SKM-1 treated with dmso at 0.1 percent for 144 hours (cell line): Measurements from ENCODE around the gene TNFRSF25.
"Not testable (repeated sequence)": the region's sequence is repeated elsewhere in the genome, so short reads cannot be mapped to it uniquely, and the experiment has no call there.

Experiments used
- DNase-seq: peaks from one replicate; lab custom pipeline; 2025; ENCODE audit not compliant: unreplicated experiment; lab: John Stamatoyannopoulos, UW

Gene TNFRSF25

DNA sequence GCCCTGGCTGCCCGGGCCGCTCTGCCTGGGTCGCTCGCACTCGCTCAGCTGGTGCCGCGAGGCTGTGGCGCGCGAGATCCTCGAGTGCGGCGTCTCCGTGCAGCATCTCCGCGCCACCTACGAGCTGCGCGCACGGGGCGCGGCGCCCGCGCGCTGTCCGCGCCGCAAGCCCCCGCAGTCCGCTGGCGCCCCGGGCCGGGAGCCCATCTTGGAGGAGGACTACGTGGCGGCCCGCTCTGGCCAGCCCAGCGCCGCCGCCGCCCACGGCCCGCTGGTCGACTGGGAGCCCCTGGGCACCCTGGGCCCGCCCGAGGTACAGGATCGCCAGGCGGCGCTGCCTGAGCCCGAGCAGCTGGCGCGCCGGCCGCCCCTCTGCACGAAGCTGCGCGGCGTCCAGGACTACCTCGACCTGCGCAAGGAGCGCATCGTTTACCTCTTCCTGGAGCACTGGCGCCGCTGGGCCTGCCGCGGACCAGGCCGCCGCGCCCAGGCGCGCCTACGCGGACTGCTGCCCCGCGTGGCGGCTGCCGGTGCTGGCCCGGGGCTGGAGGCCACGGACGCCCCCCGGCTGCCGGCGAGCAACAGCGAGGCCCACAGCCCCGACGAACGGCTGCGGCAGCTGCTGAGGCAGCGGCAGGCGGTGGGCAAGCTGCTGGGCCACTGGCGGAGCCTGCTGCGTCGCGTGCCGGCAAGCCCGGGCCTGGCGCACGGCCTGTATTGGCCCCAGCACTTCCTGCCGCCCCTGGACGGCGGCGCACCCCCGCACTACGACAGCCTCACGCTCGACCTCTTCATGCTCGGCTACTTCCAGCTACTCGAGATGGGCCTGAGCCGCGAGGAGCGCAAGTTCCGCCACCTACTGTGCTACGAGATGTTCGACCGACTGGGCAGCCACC, 10.9 kb downstream of the TNFRSF25 start:
- DNase-seq, result no peak

DNA sequence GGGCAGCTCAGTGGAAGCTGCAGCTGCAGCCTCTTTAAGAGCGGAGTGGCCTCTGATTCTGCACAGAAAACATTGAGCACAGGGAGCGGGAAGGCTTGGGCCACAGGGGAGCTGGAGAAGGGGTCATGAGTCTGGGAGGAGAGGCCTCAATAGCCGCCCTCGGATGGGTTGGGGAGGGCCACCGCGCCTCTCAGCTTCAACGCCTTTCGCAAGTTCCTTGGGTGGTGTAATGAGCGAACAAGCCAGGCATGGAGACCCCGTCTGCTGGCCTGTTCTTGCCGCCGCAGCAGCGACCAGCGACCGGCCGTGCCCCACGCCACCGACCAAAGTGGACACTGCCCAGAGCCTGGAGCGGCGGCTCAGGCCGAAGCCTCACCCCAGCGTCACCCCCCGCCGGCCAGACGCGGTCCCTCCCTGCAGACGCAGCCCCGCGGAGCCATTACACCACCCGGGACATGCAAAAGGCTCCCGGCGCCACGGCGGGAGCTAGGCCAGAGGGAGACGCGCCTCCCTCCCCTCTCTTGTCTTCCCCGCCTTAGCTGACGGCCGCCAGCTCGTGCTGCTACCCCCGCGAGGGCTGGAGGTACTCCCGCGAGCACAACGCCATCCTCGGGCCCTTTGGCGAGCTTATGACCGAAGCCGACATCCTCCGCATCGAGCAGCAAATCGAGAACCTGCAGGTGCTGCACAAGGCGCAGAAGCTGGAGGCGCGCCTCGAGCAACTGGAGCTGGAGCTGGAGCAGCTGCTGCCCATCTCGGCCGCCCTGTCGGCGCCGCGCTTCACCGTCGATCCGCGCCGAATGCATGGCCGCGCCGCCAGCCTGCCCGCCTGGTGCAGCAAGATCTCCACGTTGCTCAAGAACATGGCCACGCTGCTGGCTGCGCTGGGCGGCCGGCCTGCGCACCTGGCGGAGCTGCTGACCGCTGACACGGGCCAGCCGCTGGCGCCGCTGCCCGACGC, 11.8 kb downstream of the TNFRSF25 start:
- not testable (repeated sequence) for DNase-seq

DNA sequence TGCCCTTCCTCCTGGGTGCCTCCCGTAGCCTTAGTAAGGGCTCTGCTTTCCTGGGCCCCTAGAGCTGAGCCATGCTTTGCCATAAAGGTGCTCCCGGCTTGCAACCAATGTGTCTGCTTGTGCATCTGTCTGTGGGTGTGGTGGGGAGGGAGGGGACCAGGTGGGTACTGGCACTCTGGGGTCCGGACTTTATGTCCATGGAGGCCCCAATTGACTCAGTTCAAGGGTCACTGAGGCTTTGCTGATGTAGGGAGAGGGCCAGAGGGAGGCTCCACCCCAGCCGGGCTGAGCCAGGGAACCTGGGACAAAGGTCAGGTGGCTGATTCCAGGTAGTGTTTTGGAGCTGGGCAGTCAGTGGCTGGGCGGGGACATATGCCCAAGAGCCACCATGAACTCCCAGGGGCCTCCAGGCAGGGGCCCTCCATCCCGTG, 15.0 kb downstream of the TNFRSF25 start:
- no peak for DNase-seq

DNA sequence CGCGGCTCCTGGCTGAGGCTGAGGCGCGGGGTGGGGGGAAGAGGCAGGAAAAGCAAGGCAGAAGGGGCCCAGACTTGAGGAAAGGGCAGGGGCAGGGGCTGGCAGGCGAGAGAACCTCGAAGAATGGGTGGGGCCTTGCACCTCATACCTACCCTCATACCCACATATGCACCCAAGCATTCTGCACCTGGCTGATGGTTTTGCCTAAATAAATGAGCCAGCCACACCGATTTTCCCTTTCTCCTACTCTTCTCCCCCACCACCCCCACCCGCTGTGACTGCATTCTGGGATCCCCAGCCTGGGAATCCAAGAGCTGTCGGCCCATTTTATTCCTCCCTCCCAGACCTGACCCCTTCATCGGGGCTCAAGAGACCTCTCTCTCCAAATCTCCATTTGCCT, 15.5 kb downstream of the TNFRSF25 start:
- not testable (repeated sequence) for DNase-seq

DNA sequence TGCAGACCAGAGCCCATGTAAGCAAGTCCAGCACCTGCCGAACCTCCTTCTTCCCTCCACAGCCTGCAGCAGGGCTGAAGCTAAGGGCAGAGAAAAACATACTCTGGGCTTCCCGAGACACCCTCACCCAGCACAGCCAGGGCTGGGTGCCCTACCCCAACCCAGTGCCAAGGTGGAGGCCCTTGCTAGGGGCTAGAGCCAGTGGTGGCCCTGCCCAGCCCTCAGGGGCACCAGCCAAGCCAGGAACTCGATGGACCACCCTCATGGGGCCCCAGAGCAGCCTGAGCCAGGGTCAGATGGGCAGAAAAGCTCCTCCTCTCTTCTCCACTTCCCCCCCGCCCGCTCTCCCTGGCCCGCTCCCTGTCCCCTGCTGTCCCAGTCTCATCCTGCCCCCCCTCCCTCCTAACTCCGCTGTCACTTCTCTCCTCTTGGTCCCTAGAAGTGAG, 15.9 kb downstream of the TNFRSF25 start:
- DNase-seq, result no peak

DNA sequence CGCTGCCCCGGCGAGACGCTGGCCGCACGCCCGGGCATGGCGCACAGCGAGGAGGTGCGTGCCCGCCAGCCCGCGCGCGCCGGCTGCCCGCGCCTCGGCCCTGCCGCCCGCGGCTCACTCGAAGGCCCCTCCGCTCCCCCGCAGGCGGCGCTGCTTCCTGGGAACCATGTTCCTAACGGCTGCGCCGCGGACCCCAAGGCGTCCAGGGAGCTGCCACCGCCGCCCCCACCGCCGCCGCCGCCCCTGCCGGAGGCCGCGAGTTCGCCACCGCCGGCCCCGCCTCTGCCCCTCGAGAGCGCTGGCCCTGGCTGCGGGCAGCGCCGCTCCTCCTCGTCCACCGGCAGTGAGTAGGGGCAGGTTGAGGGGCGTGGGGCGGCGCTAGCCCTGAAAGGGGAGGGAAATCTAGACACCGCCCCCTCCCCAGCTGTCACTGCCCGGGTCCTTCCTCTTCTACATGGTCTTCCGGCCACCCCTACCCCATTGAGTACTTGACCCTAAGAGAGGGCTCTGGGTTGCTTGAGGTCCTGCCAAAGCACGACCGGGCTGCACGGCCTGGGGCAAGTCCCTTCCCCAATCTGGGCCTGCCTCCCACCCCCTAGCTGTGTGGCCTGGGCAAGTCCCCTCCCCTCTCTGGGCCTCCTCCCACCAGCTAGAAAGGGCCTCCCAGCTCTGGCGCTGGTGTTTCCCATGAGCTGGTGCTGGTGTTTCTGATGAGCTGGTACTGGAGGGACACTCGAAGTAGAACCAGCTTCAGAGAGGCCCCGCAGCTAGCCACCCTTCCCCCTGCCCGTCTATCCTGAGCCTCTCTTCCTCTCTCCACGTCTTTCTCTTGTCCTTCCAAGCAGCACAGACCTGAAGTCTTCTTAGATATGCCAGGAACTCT, 17.0 kb downstream of the TNFRSF25 start:
- no peak for DNase-seq

DNA sequence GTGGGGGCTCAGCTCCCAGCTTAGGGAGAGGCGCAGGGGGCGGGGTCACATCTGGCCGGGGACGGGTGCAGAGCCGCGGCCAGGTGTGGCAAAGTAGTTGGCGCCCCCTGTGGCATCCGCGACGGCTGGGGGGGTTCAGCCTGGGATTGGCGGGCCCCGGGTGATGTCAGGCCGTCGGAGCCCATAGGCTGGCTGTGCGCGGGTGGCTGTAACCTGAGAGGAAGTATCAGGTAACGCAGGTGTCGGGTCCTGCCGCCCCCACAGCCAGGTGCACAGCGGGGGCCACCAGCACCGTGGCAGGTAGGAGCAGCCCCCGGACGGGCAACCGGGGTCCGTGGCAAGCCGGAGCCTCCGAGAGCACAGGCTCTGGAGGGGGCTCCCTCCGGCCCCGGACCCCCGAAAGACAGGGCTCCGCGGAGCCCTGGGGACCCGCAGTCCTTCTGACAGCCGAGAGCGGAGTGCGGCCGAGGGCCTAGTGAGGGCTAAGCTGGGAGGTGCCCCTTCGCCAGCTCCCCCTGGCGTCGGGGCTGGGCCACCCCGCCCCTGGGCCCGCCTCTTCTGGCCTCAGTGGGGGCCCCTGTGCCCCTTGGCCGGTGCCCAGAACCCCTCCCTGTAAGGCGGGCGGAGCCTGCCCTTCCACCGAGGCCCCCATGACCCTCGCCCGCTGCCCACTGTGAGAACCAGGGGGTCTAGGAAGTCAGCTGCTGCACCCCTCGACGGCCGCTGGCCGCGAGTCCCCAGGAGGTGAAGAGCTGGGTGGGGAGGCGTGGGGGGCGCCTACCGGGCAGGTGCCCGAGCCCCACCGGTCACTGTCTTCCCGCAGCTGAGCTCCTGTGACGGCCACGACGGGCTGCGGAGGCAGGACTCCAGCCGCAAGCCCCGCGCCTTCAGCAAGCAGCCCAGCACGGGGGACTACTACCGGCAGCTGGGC, 17.9 kb downstream of the TNFRSF25 start:
- no peak for DNase-seq

DNA sequence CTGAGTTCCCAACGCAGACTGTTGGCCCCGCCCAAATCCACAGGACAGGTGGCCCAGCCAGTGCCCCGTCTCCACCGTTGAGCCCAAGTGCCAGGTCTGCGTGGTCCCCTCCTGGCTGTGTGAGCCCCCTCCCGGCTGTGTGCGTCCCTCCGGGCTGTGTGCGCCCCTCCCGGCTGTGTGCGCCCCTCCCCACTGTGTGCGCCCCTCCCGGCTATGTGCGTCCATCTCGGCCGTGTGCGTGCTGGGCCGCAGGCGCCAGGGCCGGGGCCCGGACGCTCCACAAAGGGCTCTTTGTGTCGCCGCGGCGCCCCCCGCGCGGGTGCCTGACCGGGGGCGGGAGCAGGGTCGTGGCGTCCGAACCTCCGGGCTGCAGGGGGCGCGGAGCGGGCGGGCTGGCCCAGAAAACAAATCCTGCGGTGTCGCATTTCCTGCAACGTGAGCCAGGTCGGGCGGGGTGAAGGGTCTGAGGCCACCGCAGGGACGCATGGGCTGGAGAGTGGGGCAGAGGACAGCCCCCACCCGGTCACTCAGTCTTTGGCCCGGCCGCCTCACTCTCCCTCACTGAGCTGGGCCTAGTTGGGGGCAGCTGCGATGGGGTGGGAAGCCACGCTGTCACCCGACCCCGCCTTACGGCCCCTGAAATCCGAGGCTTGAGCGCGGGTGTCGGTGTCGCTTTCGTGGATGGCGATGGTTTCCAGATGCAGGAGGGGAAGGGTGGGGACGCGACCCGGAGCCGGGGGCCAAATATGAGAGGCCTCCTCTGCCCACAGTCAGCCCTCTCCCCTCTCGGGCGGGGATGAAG, 18.8 kb downstream of the TNFRSF25 start:
- no peak for DNase-seq

DNA sequence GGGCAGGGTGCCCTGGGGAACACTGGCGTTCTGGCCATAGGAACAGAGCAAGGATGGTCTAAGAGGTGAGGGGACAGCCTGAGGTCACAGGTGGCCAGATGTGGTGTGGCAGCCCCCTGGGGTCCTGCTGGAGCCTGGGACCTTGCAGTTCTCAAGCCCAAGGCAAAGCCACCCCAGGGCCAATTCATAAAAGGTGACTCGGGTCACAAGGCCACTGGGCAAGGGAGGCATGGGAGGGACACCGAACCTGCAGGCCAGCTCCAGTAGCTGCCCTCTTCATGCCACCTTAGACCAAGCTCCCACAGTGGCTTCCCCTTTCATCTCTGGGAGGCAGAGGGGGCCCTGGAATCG, 19.3 kb downstream of the TNFRSF25 start:
- no peak for DNase-seq

DNA sequence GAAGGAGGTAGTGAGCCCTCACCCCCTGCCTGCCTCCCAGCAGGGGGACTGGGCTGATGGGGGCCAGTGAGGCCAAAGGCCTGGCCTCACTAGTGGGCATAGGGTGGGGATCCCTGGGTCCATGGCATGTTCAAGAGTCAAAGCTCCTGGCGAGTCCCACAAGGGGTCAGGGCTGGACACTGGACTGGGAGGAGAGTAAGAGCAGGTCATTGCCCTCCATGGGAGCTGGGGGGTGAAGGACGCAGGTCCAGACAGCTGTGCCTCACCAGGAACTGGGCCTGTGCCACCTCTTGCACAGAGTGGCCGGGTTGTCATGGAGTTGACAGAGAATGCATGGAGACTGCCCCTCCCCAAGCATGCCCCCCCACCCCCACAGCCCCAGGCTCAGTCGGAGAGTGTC, 20.0 kb downstream of the TNFRSF25 start:
- DNase-seq, result not testable (repeated sequence)

DNA sequence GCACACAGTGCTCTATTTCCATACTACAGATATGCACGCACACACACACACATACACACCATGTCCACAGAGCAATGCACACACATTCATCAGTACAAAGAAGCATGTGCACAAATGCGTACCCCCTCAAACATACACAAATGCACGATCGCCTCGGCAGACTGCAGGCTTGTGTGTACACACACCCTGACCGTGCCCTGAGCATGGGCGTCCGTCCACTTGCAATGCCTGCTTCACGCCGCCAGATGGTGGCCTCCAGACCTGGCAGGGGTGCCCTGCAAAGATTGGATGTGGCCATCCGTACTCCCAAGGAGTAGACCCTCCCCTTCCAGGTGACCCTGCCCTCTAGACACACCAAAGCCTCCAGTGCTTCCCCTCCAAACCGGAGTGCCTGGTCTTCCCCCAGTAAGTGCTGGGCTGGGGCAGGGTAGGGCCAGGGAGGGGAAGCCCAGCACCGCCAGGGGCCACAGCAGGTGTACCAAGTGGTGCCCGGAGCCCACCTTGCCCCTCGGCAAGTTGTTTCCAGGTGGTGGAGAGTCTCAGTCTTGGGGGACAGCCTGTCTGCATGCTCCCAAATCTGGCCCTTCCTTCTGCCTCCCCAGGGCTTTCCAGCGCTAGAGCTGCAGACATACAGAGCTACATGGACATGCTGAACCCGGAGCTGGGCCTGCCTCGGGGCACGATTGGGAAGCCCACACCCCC, 20.8 kb downstream of the TNFRSF25 start:
- DNase-seq, result no peak

DNA sequence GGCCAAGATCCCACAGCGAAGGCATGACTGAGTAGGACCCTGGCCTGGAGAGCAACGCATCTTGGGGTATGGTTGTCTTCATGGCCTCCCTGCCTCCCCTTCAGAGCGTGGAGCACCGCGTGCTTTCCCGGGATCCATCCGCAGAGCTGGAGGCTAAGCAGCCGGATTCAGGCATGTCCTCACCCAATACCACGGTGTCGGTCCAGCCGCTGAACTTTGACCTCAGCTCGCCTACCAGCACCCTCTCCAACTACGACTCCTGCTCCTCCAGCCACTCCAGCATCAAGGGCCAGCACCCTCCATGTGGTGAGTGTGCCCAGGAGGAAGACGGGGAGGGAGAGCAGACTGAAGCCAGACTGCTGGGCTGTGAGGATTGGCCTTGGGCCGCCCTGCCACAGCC, 21.6 kb downstream of the TNFRSF25 start:
- DNase-seq, result no peak

DNA sequence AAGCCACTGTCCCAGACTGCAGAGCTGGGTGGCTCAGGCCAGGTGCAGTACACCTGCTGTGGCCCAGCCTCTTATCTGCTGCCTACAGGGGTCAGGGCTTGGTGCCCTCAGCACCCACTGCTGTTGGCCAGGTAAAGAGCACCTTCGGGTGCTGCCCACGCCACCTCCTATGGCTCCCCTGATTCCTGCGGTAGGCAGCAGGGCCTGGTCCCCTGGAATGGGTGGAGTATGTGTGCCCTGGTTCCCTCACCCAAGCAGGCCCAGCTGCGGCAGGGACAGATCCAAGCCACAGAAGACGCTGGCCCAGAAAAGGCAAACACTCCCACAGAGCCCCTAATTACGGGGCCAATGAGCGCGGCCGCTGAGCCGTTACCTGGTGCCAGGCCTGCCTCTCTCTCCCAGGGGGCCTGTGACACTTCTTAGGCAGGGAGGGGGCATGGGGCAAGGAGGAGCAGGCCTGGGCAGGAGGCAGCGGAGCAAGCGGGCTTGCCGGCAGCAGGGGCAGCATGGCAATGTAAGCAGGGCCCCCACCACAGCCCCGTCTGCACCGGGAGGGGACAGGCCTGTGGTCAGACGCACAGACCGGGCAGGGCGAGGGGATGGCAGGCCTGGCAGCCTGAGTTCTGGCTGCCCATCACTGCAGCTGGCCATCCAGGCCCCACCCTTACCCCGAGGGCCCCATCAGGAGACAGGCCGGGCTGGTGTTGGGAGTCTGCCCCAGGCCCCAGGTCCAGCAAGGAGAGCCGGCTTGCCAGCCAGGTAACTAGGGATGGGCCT, 22.4 kb downstream of the TNFRSF25 start:
- DNase-seq, result no peak

DNA sequence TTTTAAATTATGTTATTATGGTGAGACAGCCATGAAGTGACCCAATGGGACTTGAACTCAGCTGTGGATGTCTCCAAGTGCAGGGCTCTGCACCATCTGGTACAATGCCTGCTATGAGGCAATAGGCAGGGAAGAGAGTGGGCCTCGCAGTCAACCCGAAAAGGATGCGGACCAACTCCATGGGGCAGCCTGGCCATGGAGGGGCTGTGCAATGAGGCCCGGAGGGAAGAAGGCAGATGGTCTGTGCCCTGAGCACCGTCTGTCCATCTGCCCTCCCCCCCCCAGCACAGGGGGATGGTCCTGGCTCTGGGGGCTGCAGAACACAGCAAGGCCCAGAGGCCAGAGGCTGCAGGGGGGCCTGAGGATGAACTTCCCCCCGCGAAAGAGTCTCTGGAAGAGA, 24.4 kb downstream of the TNFRSF25 start:
- no peak for DNase-seq

DNA sequence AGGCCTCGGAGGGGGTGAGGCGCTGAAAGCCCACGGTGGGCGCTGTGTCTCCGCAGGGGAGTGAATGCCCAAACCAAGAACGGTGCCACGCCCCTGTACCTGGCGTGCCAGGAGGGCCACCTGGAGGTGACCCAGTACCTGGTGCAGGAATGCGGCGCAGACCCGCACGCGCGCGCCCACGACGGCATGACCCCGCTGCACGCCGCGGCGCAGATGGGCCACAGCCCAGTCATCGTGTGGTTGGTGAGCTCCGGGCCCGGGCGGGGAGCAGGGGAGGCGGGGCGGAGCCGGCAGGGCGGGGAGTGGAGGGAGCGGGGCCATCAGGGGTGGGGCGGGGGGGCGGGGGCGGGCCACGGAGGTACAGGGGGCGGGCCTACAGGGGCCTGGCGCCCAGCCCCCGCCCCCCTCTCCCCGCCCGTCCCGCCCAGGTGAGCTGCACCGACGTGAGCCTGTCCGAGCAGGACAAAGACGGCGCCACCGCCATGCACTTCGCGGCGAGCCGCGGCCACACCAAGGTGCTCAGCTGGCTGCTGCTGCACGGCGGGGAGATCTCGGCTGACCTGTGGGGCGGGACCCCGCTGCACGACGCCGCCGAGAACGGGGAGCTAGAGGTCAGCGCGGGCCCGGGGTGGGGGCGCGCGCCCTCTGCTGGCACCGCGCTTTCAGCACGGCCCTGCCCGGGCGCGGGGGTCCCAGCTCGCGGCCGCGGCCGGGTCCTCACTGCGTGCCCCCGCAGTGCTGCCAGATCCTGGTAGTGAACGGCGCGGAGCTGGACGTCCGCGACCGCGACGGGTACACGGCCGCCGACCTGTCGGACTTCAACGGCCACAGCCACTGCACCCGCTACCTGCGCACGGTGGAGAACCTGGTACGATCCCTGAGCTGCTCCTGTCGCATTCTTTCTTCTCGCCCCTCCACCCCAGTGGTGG, 25.5 kb downstream of the TNFRSF25 start:
- DNase-seq, result no peak

DNA sequence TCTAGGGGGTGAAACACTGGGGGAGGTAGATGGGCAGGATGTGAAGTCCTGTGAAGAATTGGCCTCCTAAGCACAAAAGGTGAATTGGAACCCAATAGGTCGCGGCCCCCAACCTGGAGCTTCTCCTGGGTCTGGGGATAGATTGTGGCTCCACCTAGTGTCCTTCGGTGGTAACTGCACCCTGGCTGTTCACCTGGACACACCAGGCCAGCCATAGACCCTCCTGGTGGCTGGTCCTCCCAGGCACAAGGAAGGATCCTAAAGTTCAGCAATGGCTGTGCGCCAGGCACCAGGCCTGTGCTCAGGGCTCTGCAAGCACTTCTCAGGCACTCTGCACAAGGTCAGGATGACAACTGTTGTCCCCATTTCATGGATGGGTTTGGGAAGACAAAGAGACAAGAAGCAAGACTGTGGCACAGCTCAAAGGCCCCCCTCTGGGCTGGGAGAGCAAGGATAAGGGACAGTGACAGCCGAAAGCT, 27.9 kb downstream of the TNFRSF25 start:
- peak; percentile 40 for DNase-seq
